BLaER1 (cell line): ENCODE data around the gene LHFPL5.

Experiments
- H3K27ac ChIP-seq: shearing (Covaris generic); formaldehyde crosslinking; 2 replicates; pipeline ENCODE4 v1.8.1; 2022
- H3K27me3 ChIP-seq: shearing (Covaris generic); formaldehyde crosslinking; 2 replicates; pipeline ENCODE4 v1.8.1; 2022
- H3K36me3 ChIP-seq: shearing (Covaris generic); formaldehyde crosslinking; 2 replicates; pipeline ENCODE4 v1.8.1; 2022
- H3K4me1 ChIP-seq: shearing (Covaris generic); formaldehyde crosslinking; 2 replicates; pipeline ENCODE4 v1.8.1; 2022
- H3K4me2 ChIP-seq: shearing (Covaris generic); formaldehyde crosslinking; 2 replicates; pipeline ENCODE4 v1.8.1; 2022
- H3K4me3 ChIP-seq: shearing (Covaris generic); formaldehyde crosslinking; 2 replicates; pipeline ENCODE4 v1.8.1; 2022
- H3K9ac ChIP-seq: shearing (Covaris generic); formaldehyde crosslinking; 2 replicates; pipeline ENCODE4 v1.8.1; 2022
- H3K9me3 ChIP-seq: shearing (Covaris generic); formaldehyde crosslinking; 2 replicates; pipeline ENCODE4 v1.8.1; 2022
- H4K20me1 ChIP-seq: shearing (Covaris generic); formaldehyde crosslinking; 2 replicates; pipeline ENCODE4 v1.8.1; 2022
- Cebpa-rat ChIP-seq: shearing (Covaris generic); IDR thresholded peaks from 2 replicates; pipeline ENCODE4 v1.8.1; 2022

LHFPL5 gene

GRCh38 chr6:35809809-35810208, 4.7 kb downstream of the LHFPL5 start:
- Histone ChIP-seq H4K20me1 (0 out of 2 replicates have a peak, but pooled peaks cover 11% of the 10 kb centered on the region), H3K36me3 (no peaks in the 10 kb centered on the region), H3K4me2 (no peak overlapping the region), H3K9me3 (no peaks in the 10 kb centered on the region), H3K27ac (no peak overlapping the region), H3K4me3 (no peak overlapping the region), H3K4me1 (peaks cover 23% of the 10 kb centered on the region), H3K27me3 (no peaks in the 10 kb centered on the region), H3K9ac (no peak overlapping the region)
- TF ChIP-seq Cebpa-rat: no peak

- H3K36me3 ChIP-seq: no peaks in the 10 kb centered on the region
- H3K9ac ChIP-seq: 0 out of 2 replicates have a peak overlapping the region, but pooled peaks have one; percentile 28
- peaks cover 2% of the 10 kb centered on the region for H3K9me3 ChIP-seq
- peak overlapping the region; percentile 40; the same call in 1 of the 2 replicates for H3K4me3 ChIP-seq
- no peaks in the 10 kb centered on the region for H3K27me3 ChIP-seq
- no peak for TF ChIP-seq Cebpa-rat
- peaks cover 17% of the 10 kb centered on the region for H3K4me1 ChIP-seq
- H4K20me1 ChIP-seq: 0 out of 2 replicates have a peak, but pooled peaks cover 3% of the 10 kb centered on the region
- peak overlapping the region; percentile 73 for H3K27ac ChIP-seq
- peak overlapping the region; percentile 86 for H3K4me2 ChIP-seq
Measured at GRCh38 chr6:35810971-35811698, 6.0 kb downstream of the LHFPL5 start.

- peak overlapping the region; percentile 40; the same call in 1 of the 2 replicates for H3K4me3 ChIP-seq
- H3K27ac ChIP-seq: peak overlapping the region; percentile 73
- H3K4me2 ChIP-seq: peak overlapping the region; percentile 86
- no peak for TF ChIP-seq Cebpa-rat
- peaks cover 17% of the 10 kb centered on the region for H3K4me1 ChIP-seq
- H3K27me3 ChIP-seq: no peaks in the 10 kb centered on the region
- H3K9me3 ChIP-seq: peaks cover 7% of the 10 kb centered on the region
- no peaks in the 10 kb centered on the region for H4K20me1 ChIP-seq
- no peaks in the 10 kb centered on the region for H3K36me3 ChIP-seq
- H3K9ac ChIP-seq: 0 out of 2 replicates have a peak overlapping the region, but pooled peaks have one; percentile 28
Measured at GRCh38 chr6:35811699-35811995, 6.5 kb downstream of the LHFPL5 start.

GRCh38 chr6:35817515-35817914, 12.4 kb downstream of the LHFPL5 start:
- no peak for TF ChIP-seq Cebpa-rat

GRCh38 chr6:35823601-35824000, 18.4 kb downstream of the LHFPL5 start:
- no peak overlapping the region for H3K9ac ChIP-seq
- H3K27ac ChIP-seq: no peak overlapping the region
- no peak overlapping the region for H3K4me3 ChIP-seq
- H3K4me2 ChIP-seq: no peak overlapping the region
- TF ChIP-seq Cebpa-rat: no peak
- no peaks in the 10 kb centered on the region for H4K20me1 ChIP-seq
- H3K36me3 ChIP-seq: no peaks in the 10 kb centered on the region
- H3K9me3 ChIP-seq: no peaks in the 10 kb centered on the region
- H3K27me3 ChIP-seq: no peaks in the 10 kb centered on the region
- H3K4me1 ChIP-seq: no peaks in the 10 kb centered on the region

More at GRCh38 chr6:35817515-35817914, 12.4 kb downstream of the LHFPL5 start:
- H3K9me3 ChIP-seq: peaks cover 24% of the 10 kb centered on the region
- no peaks in the 10 kb centered on the region for H4K20me1 ChIP-seq
- no peaks in the 10 kb centered on the region for H3K36me3 ChIP-seq
- no peak overlapping the region for H3K27ac ChIP-seq
- H3K4me2 ChIP-seq: no peak overlapping the region
- no peak overlapping the region for H3K9ac ChIP-seq
- H3K27me3 ChIP-seq: no peaks in the 10 kb centered on the region
- no peak overlapping the region for H3K4me3 ChIP-seq
- H3K4me1 ChIP-seq: no peaks in the 10 kb centered on the region

- Histone ChIP-seq H3K4me1 (no peaks in the 10 kb centered on the region), H4K20me1 (no peaks in the 10 kb centered on the region), H3K4me2 (no peak overlapping the region), H3K27ac (no peak overlapping the region), H3K9me3 (peaks cover 7% of the 10 kb centered on the region; the same call in 1 of the 2 replicates), H3K9ac (no peak overlapping the region), H3K27me3 (no peaks in the 10 kb centered on the region), H3K36me3 (no peaks in the 10 kb centered on the region), H3K4me3 (no peak overlapping the region)
- TF ChIP-seq Cebpa-rat: no peak
Measured at GRCh38 chr6:35824552-35825192, 19.5 kb downstream of the LHFPL5 start.

GRCh38 chr6:35829306-35829705, 24.2 kb downstream of the LHFPL5 start:
- Histone ChIP-seq H3K4me2 (no peak overlapping the region), H3K9ac (no peak overlapping the region), H3K27ac (no peak overlapping the region), H3K36me3 (peaks cover 19% of the 10 kb centered on the region), H3K4me3 (no peak overlapping the region), H3K27me3 (no peaks in the 10 kb centered on the region), H3K9me3 (peaks cover 7% of the 10 kb centered on the region; the same call in 1 of the 2 replicates), H4K20me1 (no peaks in the 10 kb centered on the region), H3K4me1 (no peaks in the 10 kb centered on the region)
- no peak for TF ChIP-seq Cebpa-rat

GRCh38 chr6:35831257-35832007, 26.3 kb downstream of the LHFPL5 start:
- Histone ChIP-seq H3K27ac (no peak overlapping the region), H3K36me3 (peaks cover 40% of the 10 kb centered on the region)

GRCh38 chr6:35833536-35833935, 28.4 kb downstream of the LHFPL5 start:
- H3K27me3 ChIP-seq: no peaks in the 10 kb centered on the region
- no peak overlapping the region for H3K4me2 ChIP-seq
- TF ChIP-seq Cebpa-rat: no peak
- H3K27ac ChIP-seq: no peak overlapping the region
- H4K20me1 ChIP-seq: no peaks in the 10 kb centered on the region
- peaks cover 7% of the 10 kb centered on the region; the same call in 1 of the 2 replicates for H3K9me3 ChIP-seq
- H3K4me3 ChIP-seq: no peak overlapping the region
- H3K36me3 ChIP-seq: peaks cover 61% of the 10 kb centered on the region
- no peak overlapping the region for H3K9ac ChIP-seq
- H3K4me1 ChIP-seq: no peaks in the 10 kb centered on the region

More at GRCh38 chr6:35831257-35832007, 26.3 kb downstream of the LHFPL5 start:
- Histone ChIP-seq H3K9ac (no peak overlapping the region), H3K4me3 (no peak overlapping the region), H4K20me1 (no peaks in the 10 kb centered on the region), H3K4me1 (no peaks in the 10 kb centered on the region), H3K27me3 (no peaks in the 10 kb centered on the region), H3K4me2 (no peak overlapping the region), H3K9me3 (peaks cover 7% of the 10 kb centered on the region; the same call in 1 of the 2 replicates)
- no peak for TF ChIP-seq Cebpa-rat

- H3K4me2 ChIP-seq: no peak overlapping the region
- H3K9ac ChIP-seq: no peak overlapping the region
- no peak for TF ChIP-seq Cebpa-rat
- H3K36me3 ChIP-seq: peaks cover 99% of the 10 kb centered on the region
- H3K27ac ChIP-seq: no peak overlapping the region
- no peaks in the 10 kb centered on the region for H3K27me3 ChIP-seq
- no peaks in the 10 kb centered on the region for H3K4me1 ChIP-seq
- H3K9me3 ChIP-seq: no peaks in the 10 kb centered on the region
- H4K20me1 ChIP-seq: no peaks in the 10 kb centered on the region
- no peak overlapping the region for H3K4me3 ChIP-seq
Measured at GRCh38 chr6:35839019-35839418, 33.9 kb downstream of the LHFPL5 start.
